Neuronal stem cell (in vitro differentiated cells): ENCODE results near the gene LMO2.

Source experiments
- DNase-seq: peaks from one replicate; pipeline ENCODE4 v3.0.0-alpha.2; 2013; ENCODE audit warnings: low spot score
- H2AFZ ChIP-seq: one replicate; pipeline ENCODE4 v1.6.1; 2013; ENCODE audit warnings: mild to moderate bottlenecking, low read length, inconsistent platforms
- H2AK5ac ChIP-seq: 2 replicates; pipeline ENCODE4 v1.6.1; 2013; ENCODE audit warnings: low read depth, mild to moderate bottlenecking, inconsistent platforms, low read length, moderate library complexity, mixed read lengths
- H2BK120ac ChIP-seq: 2 replicates; pipeline ENCODE4 v1.6.1; 2013; ENCODE audit warnings: low read depth, mild to moderate bottlenecking, inconsistent platforms, low read length, moderate library complexity, mixed read lengths
- H2BK12ac ChIP-seq: one replicate; pipeline ENCODE4 v1.6.1; 2013; ENCODE audit warnings: low read length, inconsistent platforms
- H2BK15ac ChIP-seq: 2 replicates; pipeline ENCODE4 v1.6.1; 2013; ENCODE audit warnings: mild to moderate bottlenecking, low read length, inconsistent platforms, mixed read lengths
- H2BK5ac ChIP-seq: one replicate; pipeline ENCODE4 v1.6.1; 2013; ENCODE audit warnings: inconsistent platforms, mild to moderate bottlenecking, low read length, moderate library complexity
- H3K14ac ChIP-seq: one replicate; pipeline ENCODE4 v1.6.1; 2013; ENCODE audit warnings: low read length, inconsistent platforms
- H3K18ac ChIP-seq: 2 replicates; pipeline ENCODE4 v1.6.1; 2013; ENCODE audit warnings: low read length, inconsistent platforms
- H3K23ac ChIP-seq: 2 replicates; pipeline ENCODE4 v1.6.1; 2013; ENCODE audit warnings: low read depth, mild to moderate bottlenecking, mixed read lengths, low read length, inconsistent platforms; ENCODE audit not compliant: poor library complexity
- H3K27ac ChIP-seq: replicated peaks from 3 replicates; pipeline ENCODE4 v1.5.1; 2013; ENCODE audit warnings: low read length, inconsistent platforms
- H3K27me3 ChIP-seq, 3 experiments: 2 replicates each; pipeline ENCODE4 v1.6.1; 2013; ENCODE audit warnings: low read length in 3 of 3, mild to moderate bottlenecking in 2 of 3, inconsistent platforms in 1 of 3, low read depth in 1 of 3, mixed read lengths in 1 of 3, moderate library complexity in 1 of 3; ENCODE audit not compliant: control insufficient read depth in 3 of 3, insufficient read depth in 3 of 3
- H3K36me3 ChIP-seq, 2 donors: replicated peaks in 1 of 2; 2 replicates each; pipeline ENCODE4 v1.6.1; 2013; ENCODE audit warnings: low read length in 2 of 2; ENCODE audit not compliant: control insufficient read depth in 2 of 2, insufficient read depth in 2 of 2
- H3K4ac ChIP-seq: 2 replicates; pipeline ENCODE4 v1.6.1; 2013; ENCODE audit warnings: inconsistent platforms, mild to moderate bottlenecking, low read length, moderate library complexity
- H3K4me1 ChIP-seq, 2 donors: 1 replicate in 1 of 2; 2 replicates in 1 of 2; pipeline ENCODE4 v1.6.1; 2013; ENCODE audit warnings: low read length in 2 of 2, low read depth in 1 of 2; ENCODE audit not compliant: control insufficient read depth in 2 of 2, insufficient read depth in 1 of 2
- H3K4me2 ChIP-seq: one replicate; pipeline ENCODE4 v1.6.1; 2013; ENCODE audit warnings: mild to moderate bottlenecking, low read length, inconsistent platforms; ENCODE audit not compliant: insufficient read depth, poor library complexity, severe bottlenecking
- H3K4me3 ChIP-seq, 2 donors: 2 replicates each; pipeline ENCODE4 v1.5.1; 2013; ENCODE audit warnings: low read length in 2 of 2, mild to moderate bottlenecking in 2 of 2, inconsistent platforms in 1 of 2, moderate library complexity in 1 of 2
- H3K79me1 ChIP-seq: one replicate; pipeline ENCODE4 v1.6.1; 2013; ENCODE audit warnings: low read depth, mild to moderate bottlenecking, inconsistent platforms, low read length, moderate library complexity
- H3K9ac ChIP-seq: one replicate; pipeline ENCODE4 v1.6.1; 2013; ENCODE audit warnings: mild to moderate bottlenecking, low read depth, low read length, inconsistent platforms; ENCODE audit not compliant: poor library complexity
- H3K9me3 ChIP-seq, 2 donors: replicated peaks in 1 of 2; 2 replicates each; pipeline versions ENCODE3 to v1.6.1; 2013; ENCODE audit warnings: low read length in 2 of 2, mild to moderate bottlenecking in 2 of 2, inconsistent platforms in 1 of 2, low read depth in 1 of 2, mixed read lengths in 1 of 2, moderate library complexity in 1 of 2; ENCODE audit not compliant: control insufficient read depth in 2 of 2, insufficient read depth in 1 of 2
- H4K8ac ChIP-seq: one replicate; pipeline ENCODE4 v1.6.1; 2013; ENCODE audit warnings: low read depth, mild to moderate bottlenecking, inconsistent platforms, low read length, moderate library complexity
- H4K91ac ChIP-seq: one replicate; pipeline ENCODE4 v1.6.1; 2013; ENCODE audit warnings: low read length, low read depth, mild to moderate bottlenecking, inconsistent platforms; ENCODE audit not compliant: poor library complexity
- WGBS, 2 donors: extraction: QIAGEN DNeasy Blood & Tissue Kit; methylation state at CpG; one replicate each; pipeline ENCODE4 v1.1.7; 2013; ENCODE audit warnings: missing lambda C conversion rate in 2 of 2, mixed read lengths in 1 of 2; ENCODE audit not compliant: insufficient read length in 2 of 2, insufficient replicate concordance in 1 of 2; ENCODE audit errors: extremely low coverage in 2 of 2; 5-methylcytosine and 5-hydroxymethylcytosine counted together

LMO2 gene

DNA sequence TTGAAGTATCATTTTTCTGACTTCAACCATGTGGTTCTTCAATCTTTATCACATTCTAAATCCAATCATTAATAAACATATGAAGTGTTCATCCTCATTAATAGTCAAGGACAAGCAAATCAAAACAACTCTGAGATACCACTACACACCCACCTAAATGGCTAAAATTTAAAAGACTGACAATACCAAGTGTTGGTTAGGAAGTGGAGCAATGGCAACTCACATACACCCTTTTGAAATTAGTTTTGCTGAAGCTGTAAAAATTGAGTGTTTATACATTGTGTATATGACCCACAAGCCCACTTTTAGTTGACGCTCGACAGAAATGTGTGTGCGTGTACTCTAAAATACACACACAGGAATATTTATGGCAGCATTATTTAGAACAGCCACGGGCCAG, 36.7 kb upstream of the LMO2 start:
- no peaks in the 10 kb centered on the region for H3K79me1 ChIP-seq

DNA sequence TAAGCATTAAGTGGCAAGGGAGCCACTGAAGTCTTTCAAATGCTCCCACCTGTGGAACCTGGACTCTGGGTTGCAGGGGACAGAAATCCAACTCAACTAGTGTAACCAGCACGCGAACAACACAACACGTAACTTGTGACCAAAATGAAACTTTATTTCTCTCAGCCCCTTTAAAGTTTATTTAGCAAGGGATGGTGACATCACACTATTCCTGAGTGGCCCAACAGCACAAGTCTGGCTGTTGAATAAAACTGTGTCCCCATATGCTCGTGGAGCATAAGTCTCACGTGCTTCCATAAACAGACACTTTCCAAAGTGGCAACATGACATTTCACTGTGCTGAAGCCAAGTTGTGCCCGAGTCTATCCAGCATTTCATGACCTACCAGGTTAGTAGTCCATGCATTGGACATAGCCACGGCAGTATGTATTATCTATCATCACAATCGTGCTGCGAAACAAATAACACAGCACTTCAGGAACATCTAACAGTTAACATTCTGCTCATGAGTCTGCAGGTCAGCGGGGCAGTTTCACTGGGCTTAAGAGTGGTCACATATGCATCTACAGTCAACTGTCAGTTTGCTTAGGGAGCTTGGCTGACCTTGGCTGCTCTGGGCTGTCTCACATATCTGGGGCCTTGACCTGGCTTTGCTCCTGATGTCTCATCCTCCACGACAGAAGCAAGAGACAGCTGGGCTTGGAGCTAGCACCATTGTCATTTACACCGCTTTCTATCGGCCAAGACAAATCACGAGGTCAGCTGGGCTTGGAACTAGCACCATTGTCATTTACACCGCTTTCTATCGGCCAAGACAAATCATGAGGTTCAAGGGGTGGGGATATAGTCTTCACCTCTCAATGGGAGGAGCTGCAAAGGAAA, 35.0 kb upstream of the LMO2 start:
- H3K4me1 ChIP-seq = no peaks in the 10 kb centered on the region
- H3K18ac ChIP-seq = no peak overlapping the region
- no peak overlapping the region for H2AFZ ChIP-seq
- H2BK15ac ChIP-seq = no peak overlapping the region
- H3K27ac ChIP-seq = no peak overlapping the region
- no peaks in the 10 kb centered on the region for H3K79me1 ChIP-seq
- no peak overlapping the region for H3K23ac ChIP-seq
- no peak overlapping the region for H3K4ac ChIP-seq
- H3K14ac ChIP-seq = no peak overlapping the region
- no peak for DNase-seq
- no peak overlapping the region for H3K9ac ChIP-seq
- no peak overlapping the region for H4K8ac ChIP-seq
- no peak overlapping the region for H4K91ac ChIP-seq
- H3K9me3 ChIP-seq = no peaks in the 10 kb centered on the region
- no peaks in the 10 kb centered on the region for H3K27me3 ChIP-seq
- no peak overlapping the region for H2BK5ac ChIP-seq
- no CpG with 5 or more reads among the region's 16 CpGs for WGBS, 2 donors
- no peak overlapping the region for H3K4me3 ChIP-seq
- no peak overlapping the region for H2BK12ac ChIP-seq
- H3K4me2 ChIP-seq = no peak overlapping the region
- no peak overlapping the region for H2AK5ac ChIP-seq
- no peaks in the 10 kb centered on the region for H3K36me3 ChIP-seq
- H2BK120ac ChIP-seq = no peak overlapping the region

More for the DNA sequence above, 36.7 kb upstream of the LMO2 start:
- H3K4me3 ChIP-seq = no peak overlapping the region
- H2BK5ac ChIP-seq = no peak overlapping the region
- no peak overlapping the region for H3K4ac ChIP-seq
- H3K14ac ChIP-seq = no peak overlapping the region
- no peaks in the 10 kb centered on the region for H3K27me3 ChIP-seq
- no peak overlapping the region for H2BK15ac ChIP-seq
- WGBS, 2 donors = no CpG with 5 or more reads among the region's 4 CpGs
- no peaks in the 10 kb centered on the region for H3K4me1 ChIP-seq
- H3K4me2 ChIP-seq = no peak overlapping the region
- H3K27ac ChIP-seq = no peak overlapping the region
- H4K91ac ChIP-seq = no peak overlapping the region
- H2AK5ac ChIP-seq = no peak overlapping the region
- H3K36me3 ChIP-seq = no peaks in the 10 kb centered on the region
- no peak overlapping the region for H3K18ac ChIP-seq
- no peak overlapping the region for H2BK120ac ChIP-seq
- no peaks in the 10 kb centered on the region for H3K9me3 ChIP-seq
- H3K9ac ChIP-seq = no peak overlapping the region
- no peak overlapping the region for H3K23ac ChIP-seq
- H4K8ac ChIP-seq = no peak overlapping the region
- H2BK12ac ChIP-seq = no peak overlapping the region
- no peak overlapping the region for H2AFZ ChIP-seq
- no peak for DNase-seq

DNA sequence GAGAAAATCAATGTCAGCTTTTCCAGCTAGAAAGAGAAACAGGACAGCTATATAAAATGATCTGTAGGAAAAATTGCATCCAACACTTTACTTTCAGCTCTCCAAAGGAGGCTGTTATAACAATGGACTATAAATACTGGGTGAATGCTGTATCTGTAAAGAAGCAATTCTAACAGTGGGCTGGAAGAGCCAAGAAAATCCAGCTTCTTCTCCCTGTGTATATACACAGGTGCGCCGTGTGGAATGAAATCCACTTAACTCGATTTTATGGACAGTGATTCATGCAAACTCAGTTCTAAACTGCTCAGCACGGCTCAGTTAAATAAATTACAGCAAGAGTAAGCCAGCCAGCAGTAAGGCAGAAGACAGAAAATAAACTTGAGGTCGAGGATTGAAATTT, 32.5 kb upstream of the LMO2 start:
- no peak overlapping the region for H2BK5ac ChIP-seq
- H3K36me3 ChIP-seq = no peaks in the 10 kb centered on the region
- no peak overlapping the region for H3K9ac ChIP-seq
- H2BK12ac ChIP-seq = no peak overlapping the region
- H3K27ac ChIP-seq = no peak overlapping the region
- H3K4ac ChIP-seq = no peak overlapping the region
- H3K9me3 ChIP-seq = no peaks in the 10 kb centered on the region
- no CpG with 5 or more reads among the region's 5 CpGs for WGBS, 2 donors
- H3K4me1 ChIP-seq = no peaks in the 10 kb centered on the region
- no peak overlapping the region for H3K23ac ChIP-seq
- H3K4me2 ChIP-seq = no peak overlapping the region
- H2BK120ac ChIP-seq = no peak overlapping the region
- H3K27me3 ChIP-seq = no peaks in the 10 kb centered on the region
- no peak overlapping the region for H2AK5ac ChIP-seq
- DNase-seq = no peak
- H4K8ac ChIP-seq = no peak overlapping the region
- H2BK15ac ChIP-seq = no peak overlapping the region
- H3K14ac ChIP-seq = no peak overlapping the region
- no peak overlapping the region for H4K91ac ChIP-seq
- no peak overlapping the region for H3K18ac ChIP-seq
- H3K4me3 ChIP-seq = no peak overlapping the region
- no peak overlapping the region for H2AFZ ChIP-seq
- no peaks in the 10 kb centered on the region for H3K79me1 ChIP-seq

DNA sequence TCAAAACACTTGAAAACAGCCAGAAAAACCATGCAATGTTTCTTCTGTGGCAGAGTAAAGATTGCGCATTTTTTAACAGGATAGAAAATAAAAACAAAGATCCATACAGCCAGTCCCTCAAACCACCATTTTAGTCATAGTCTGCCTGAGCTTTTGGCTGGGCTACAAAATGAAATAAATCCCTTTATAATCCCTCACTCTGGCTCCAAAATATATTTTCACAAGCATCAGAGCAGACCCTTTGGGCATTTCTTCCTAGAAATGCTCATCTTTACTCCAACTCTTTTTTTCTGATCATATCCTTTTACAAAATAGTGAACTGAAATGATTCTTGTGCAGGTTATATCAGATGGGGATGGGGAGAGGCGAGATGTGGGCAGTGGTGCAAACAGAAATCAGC, 31.8 kb upstream of the LMO2 start:
- Histone ChIP-seq H3K79me1 (no peaks in the 10 kb centered on the region), H3K36me3 (no peaks in the 10 kb centered on the region), H2AFZ (no peak overlapping the region), H4K91ac (no peak overlapping the region), H3K18ac (no peak overlapping the region), H3K9ac (no peak overlapping the region), H2AK5ac (no peak overlapping the region), H3K23ac (no peak overlapping the region), H3K27ac (no peak overlapping the region), H2BK15ac (no peak overlapping the region), H3K4me3 (no peak overlapping the region), H2BK12ac (no peak overlapping the region), H3K14ac (no peak overlapping the region), H3K4me1 (no peaks in the 10 kb centered on the region), H2BK120ac (no peak overlapping the region), H3K27me3 (no peaks in the 10 kb centered on the region), H3K9me3 (no peaks in the 10 kb centered on the region), H3K4ac (no peak overlapping the region), H3K4me2 (no peak overlapping the region), H4K8ac (no peak overlapping the region), H2BK5ac (no peak overlapping the region)
- no CpG with 5 or more reads among the region's 2 CpGs for WGBS, 2 donors
- DNase-seq = no peak
